Fibroblast of mammary gland (primary cell): ENCODE results near the gene METTL9.
"Not testable (repeated sequence)": the region's sequence is repeated elsewhere in the genome, so short reads cannot be mapped to it uniquely, and the experiment has no call there.

Experiments used
- DNase-seq: peaks from one replicate; pipeline ENCODE4 v3.0.0-alpha.2; 2010; ENCODE audit warnings: low read depth
- H3K4me3 ChIP-seq: 2 replicates; pipeline ENCODE4 v1.5.1; 2011; ENCODE audit warnings: low read depth, mild to moderate bottlenecking, low read length, moderate library complexity; ENCODE audit not compliant: control insufficient read depth
- CTCF ChIP-seq: conservative IDR thresholded peaks from 2 replicates; pipeline ENCODE4 v1.5.1; 2011; ENCODE audit warnings: low read depth, low read length, inconsistent platforms; ENCODE audit not compliant: control insufficient read depth, insufficient read depth

The METTL9 gene

GRCh38 chr16:21568502-21569189 lies 30.7 kb upstream of the METTL9 start:
- DNase-seq: no peak
- no peak overlapping the region for H3K4me3 ChIP-seq
- no peak for TF ChIP-seq CTCF

- no peak overlapping the region for H3K4me3 ChIP-seq
- TF ChIP-seq CTCF: no peak
- DNase-seq: no peak
Observed at GRCh38 chr16:21570676-21571017, 28.7 kb upstream of the METTL9 start.

GRCh38 chr16:21573506-21573905 lies 25.9 kb upstream of the METTL9 start:
- H3K4me3 ChIP-seq, DNase-seq: not testable (repeated sequence)

- no peak for TF ChIP-seq CTCF
- no peak for DNase-seq
- no peak overlapping the region for H3K4me3 ChIP-seq
Observed at GRCh38 chr16:21574372-21574771, 25.0 kb upstream of the METTL9 start.

GRCh38 chr16:21576323-21576722 lies 23.1 kb upstream of the METTL9 start:
- not testable (repeated sequence) for DNase-seq, H3K4me3 ChIP-seq

- not testable (repeated sequence) for H3K4me3 ChIP-seq, DNase-seq
Observed at GRCh38 chr16:21577487-21577886, 21.9 kb upstream of the METTL9 start.

- H3K4me3 ChIP-seq, DNase-seq: not testable (repeated sequence)
Observed at GRCh38 chr16:21578311-21578710, 21.1 kb upstream of the METTL9 start.

- not testable (repeated sequence) for DNase-seq, H3K4me3 ChIP-seq
Observed at GRCh38 chr16:21580131-21580530, 19.2 kb upstream of the METTL9 start.

- no peak for DNase-seq
- H3K4me3 ChIP-seq: no peak overlapping the region
- no peak for TF ChIP-seq CTCF
Observed at GRCh38 chr16:21580807-21581206, 18.6 kb upstream of the METTL9 start.

GRCh38 chr16:21584817-21585216 lies 14.6 kb upstream of the METTL9 start:
- no peak overlapping the region for H3K4me3 ChIP-seq
- no peak for DNase-seq
- no peak for TF ChIP-seq CTCF

- DNase-seq, H3K4me3 ChIP-seq: not testable (repeated sequence)
Observed at GRCh38 chr16:21588593-21588992, 10.8 kb upstream of the METTL9 start.
